GM19455 (cell line): ENCODE data around the gene ARHGAP6.
"Not testable (repeated sequence)": the region's sequence is repeated elsewhere in the genome, so short reads cannot be mapped to it uniquely, and the experiment has no call there.

Source experiments
- ATAC-seq: cut with Tn5 transposase; IDR thresholded peaks from one replicate; pipeline ENCODE4 v1.9.1; 2021; ENCODE audit not compliant: unreplicated experiment

The ARHGAP6 gene

GRCh38 chrX:11647138-11647537 is 18.6 kb downstream of the ARHGAP6 start:
- ATAC-seq: no peak

DNA sequence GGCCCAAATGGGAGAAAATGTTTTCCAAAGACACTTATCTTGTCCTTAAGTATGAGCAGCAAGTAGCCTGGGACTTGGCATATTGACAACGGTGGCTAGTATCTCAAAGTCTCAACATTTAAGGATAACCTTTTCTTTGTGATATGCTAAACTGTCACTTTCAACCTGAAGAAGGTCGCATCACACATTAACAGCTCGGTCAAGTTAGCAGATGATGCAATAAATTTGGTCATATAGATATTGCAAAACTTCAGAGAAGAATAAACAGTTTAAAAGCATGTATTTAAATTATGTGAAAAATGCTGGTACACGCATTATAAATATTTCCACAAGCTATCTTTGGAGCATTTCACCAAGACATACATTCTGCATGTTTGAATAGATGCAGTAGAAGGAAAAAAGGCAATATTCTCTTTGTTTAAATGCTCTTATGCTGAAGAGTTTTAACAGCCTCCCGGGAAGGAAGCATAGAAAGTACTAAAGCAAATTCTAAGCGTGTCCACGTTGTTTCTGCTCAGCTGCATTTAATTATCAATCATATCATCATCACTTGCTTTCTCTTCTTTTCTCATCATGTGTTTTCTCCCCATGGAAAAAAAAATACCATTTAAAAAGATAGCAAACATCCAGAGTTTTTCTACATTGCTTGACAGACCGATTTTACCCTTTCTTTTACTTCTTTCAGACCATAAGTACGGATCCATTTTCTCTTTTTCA is 24.2 kb downstream of the ARHGAP6 start:
- ATAC-seq: no peak

DNA sequence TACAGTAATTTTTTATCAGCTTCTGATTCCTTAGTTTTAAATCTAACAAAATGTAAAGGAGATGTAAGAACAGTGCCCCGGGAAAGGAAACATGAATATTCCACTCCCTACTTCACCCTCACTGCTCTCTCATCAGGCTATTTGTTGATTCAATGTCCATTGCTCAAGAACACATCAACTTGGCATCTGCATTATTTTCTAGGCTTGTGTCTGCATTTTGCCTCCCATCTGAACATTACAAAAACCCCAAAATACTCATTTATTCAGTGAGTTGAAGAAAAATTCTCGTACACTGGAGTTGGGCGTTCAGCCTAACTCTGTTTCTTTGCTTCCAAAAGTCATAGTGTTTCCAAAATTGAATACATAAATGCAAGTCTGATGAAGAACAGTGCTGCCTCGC is 25.6 kb downstream of the ARHGAP6 start:
- no peak for ATAC-seq

GRCh38 chrX:11632732-11633131 is 33.0 kb downstream of the ARHGAP6 start:
- ATAC-seq: no peak

DNA sequence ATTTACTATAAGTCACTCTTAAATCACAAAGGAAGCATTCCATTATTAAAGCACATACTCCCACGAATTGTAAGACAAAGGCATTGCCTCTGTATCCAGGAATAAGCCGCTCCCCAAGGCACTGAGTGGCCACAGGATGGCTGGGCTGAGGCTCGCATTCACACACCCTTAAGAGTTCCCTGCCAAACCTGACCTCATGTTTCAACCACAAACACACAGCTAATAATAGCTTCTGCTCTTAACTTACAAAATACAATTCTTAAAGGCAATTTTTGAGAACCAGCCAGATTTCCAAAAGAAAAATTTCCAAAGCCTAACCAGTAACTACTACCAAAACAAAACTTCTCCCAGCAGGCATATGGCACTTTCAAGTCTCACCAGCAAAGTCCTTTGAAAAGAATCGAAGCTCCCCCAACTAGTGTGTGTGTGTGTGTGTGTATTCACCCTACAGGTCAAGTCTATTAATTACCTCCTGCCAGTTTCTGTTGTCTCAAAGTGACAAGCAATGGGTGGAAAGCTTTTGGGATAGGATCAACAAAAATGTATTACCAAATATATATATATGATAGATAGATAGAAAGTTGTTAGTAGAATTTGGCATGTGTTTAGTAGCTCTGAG is 36.0 kb downstream of the ARHGAP6 start:
- peak; percentile 63 for ATAC-seq

GRCh38 chrX:11628399-11628798 is 37.3 kb downstream of the ARHGAP6 start:
- no peak for ATAC-seq

- no peak for ATAC-seq
Observed at GRCh38 chrX:11626351-11626750, 39.4 kb downstream of the ARHGAP6 start.

DNA sequence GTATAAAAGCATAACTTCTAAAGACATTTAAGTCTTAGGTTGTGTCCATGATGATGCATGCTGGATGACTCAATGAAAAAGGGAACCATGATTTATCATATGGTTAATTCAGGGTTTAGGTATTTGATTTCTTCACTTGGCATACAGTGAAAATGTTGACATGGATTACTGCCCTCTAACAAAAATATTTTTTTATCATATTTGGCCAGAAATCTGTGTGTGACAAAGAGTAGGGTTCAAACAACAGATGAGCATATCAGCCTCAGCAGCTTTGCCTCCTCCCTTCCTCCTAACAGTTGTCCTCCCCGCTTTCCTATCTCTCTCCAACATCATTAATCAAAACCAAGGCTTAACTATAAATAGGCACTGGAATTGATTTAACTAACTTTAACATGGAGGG is 46.3 kb downstream of the ARHGAP6 start:
- no peak for ATAC-seq

DNA sequence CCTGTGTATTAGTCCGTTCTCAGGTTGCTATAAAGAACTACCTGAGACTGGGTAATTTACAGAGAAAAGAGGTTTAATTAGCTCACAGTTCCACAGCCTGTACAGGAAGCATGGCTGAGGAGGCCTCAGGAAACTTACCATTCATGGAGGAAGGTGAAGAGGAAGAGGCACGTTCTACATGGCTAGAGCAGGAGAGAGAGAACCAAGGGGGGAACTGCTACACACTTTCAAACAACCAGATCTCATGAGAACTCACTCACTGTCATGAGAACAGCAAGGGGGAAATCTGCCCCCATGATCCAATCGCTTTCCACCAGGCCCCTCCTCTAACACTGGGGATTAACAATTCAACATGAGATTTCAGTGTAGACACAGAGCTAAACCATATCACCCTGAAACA is 51.5 kb downstream of the ARHGAP6 start:
- ATAC-seq: not testable (repeated sequence)

DNA sequence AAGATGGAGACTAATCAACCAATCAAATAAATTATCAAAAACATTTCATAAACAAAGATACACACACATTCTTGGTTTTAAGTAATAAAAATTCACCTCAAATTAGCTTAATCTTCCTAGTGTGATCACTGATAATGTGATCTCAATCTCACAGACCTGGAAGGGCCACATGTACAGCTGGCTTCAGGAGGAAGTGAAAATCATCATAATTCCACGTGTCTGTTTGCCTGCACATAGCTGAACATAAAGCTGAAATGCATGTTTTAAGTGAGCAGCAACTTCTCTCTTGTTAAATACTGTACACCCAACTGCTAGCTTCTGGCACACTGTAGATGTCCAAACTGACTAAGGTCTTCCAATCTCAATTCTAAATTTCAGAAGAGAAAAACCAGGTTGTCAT is 53.8 kb downstream of the ARHGAP6 start:
- no peak for ATAC-seq

DNA sequence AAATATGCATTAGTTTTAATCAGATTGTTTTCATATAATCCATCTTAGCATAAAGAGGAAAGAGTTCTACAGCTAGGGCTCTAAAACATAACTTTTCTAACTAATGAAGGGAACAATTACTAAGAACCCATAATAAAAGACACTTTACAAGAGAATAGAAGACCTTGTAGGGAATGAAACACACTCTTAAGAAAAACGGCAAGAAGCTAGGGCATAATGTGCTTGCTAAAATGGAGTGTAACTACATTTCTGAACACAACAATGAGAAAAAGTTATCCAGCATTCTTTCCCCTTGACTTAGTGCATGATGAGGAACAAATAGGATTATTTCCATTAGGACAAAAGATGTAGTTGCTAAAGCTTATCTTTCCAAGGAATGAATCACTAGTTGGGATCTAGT is 54.6 kb downstream of the ARHGAP6 start:
- ATAC-seq: no peak

- ATAC-seq: no peak
Observed at GRCh38 chrX:11609109-11609508, 56.6 kb downstream of the ARHGAP6 start.

GRCh38 chrX:11606408-11606807 is 59.3 kb downstream of the ARHGAP6 start:
- ATAC-seq: no peak

DNA sequence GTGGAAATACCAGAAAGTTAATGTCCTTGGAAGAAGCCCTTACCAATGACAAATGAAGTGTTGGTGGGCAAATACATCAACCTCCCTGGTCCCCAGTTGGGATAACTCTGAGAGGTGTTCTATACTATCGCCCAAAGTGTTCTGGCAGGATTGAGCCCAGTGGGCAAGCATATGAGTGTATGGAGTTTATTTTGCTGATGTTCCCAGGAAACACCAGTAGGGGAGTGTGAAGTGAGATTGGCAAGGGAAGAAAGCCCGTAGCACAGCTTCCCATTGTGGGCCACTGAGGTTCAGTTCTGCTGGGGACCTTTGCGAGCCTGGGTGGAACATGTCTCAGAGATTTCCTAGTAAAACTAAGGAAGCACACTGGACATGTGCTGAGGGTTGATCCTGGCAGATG is 65.1 kb downstream of the ARHGAP6 start:
- no peak for ATAC-seq

DNA sequence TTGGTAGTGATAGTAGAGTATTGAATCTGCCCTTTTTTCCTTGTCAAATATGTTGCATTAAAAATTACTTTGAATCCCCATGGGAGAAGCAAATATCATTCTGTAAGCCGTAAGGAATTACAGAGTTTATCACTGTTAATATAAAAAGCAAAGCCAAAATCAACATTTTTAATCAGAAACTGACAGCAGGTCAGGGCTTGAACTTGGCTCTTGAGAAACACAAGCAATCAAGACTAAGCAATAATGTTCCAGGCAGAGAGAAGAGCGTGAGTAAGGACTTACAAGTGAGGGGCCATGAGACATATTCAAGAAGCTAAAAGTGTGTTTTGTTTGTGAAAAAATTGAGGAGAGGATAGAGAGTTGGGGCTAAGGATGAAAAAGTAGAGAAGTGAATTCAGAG is 68.2 kb downstream of the ARHGAP6 start:
- ATAC-seq: no peak

DNA sequence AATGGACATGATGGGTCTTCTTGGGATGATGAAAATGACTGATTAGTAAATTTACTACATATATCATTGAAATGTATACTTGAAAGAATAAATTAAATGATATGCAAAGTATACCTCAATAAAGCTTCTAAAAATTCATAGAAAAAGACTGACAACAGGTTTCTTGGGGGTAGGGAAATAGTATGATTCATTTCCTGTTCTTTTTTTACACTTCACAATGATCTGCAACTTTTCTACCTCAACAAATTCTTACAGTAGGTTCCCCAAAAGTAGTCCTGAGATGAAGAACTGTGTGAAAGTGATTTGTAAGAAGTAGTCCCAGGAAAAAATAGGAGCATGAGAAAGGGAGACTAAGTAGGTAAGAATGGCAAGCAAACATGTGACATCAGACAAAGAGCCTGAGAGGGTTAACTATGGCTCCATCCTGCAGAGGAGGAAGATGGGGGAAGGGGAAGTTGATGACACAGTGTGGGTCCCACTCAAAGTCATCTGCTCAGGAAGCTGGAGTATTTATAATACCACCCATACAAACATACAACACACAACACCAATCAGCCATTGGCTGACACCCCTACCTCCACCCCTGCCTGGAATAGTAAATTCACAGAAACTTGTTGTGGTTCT is 73.9 kb downstream of the ARHGAP6 start:
- ATAC-seq: no peak

DNA sequence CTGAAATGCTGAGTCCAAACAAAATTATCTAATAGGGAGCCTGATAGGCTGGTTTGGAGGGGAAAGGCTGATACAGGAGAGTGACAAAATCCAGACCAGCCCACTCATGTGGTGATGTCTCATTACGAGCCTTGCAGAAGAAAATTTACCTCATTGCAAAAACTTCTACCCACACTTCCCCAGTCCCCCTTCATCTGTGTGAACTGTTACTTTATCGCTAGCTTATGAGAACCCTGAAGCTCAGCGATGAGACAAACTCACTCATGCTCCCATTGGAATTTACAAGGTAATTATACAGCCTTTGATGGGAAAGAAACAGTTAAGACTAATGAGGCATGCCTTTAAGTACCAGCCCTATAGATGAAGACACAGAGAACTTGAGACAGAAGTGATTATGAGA is 76.1 kb downstream of the ARHGAP6 start:
- ATAC-seq: no peak

- ATAC-seq: no peak
Observed at GRCh38 chrX:11588097-11588496, 77.6 kb downstream of the ARHGAP6 start.

DNA sequence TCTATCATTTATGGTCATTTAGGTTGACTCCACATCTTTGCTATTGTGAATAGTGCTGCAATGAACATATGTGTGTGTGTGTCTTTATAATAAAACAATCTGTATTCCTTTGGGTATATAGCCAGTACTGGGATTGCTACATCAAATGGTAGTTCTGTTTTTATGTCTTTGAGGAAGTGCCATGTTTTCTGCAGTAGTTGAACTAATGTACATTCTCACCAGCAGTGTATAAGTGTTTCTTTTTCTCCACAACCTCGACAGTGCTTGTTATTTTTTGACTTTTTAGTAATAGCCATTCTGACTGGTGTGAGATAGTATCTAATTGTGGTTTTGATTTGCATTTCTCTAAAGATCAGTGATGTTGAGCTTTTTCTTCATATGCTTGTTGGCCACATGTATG is 80.5 kb downstream of the ARHGAP6 start:
- ATAC-seq: no peak

DNA sequence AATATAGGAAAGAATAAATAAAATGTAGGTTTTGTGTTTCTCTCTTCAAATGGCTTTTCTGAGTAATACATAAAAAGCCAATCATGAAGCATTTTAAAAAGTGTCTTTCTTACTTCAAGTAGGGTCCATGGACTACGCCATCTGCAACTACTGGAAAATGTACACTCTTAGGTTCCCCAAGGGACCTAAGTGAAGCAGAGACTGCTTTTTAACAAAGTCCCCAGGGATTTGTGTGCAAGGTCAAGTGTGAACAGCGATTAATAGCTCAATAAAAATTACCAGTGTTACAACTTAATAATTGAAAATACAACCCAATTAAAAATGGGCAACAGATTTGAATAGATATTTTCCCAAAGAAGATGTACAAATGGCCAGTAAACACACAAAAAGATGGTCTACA is 84.9 kb downstream of the ARHGAP6 start:
- ATAC-seq: no peak

- no peak for ATAC-seq
Observed at GRCh38 chrX:11579636-11580600, 85.8 kb downstream of the ARHGAP6 start.
